ENCODE measurements around the gene ICE2.

ICE2 gene

GRCh38 chr15:60420203-60420716 is 58.7 kb downstream of the ICE2 start:
- H3K9ac ChIP-seq (ENCODE audit: low read length), result no peak overlapping the region
- H3K9me3 ChIP-seq (replicated peaks; ENCODE audit: insufficient read depth, low read length), result no peaks in the 10 kb centered on the region
- no peak for DNase-seq
- no peak overlapping the region for H3K4me2 ChIP-seq (ENCODE audit: low read depth, low read length)
- no peak overlapping the region for H3K4me3 ChIP-seq (ENCODE audit: low read length)
- H3K27me3 ChIP-seq (replicated peaks; ENCODE audit: insufficient read depth, low read length), result no peaks in the 10 kb centered on the region
- peaks cover 23% of the 10 kb centered on the region for H3K4me1 ChIP-seq (ENCODE audit: low read length)
- H3K9me2 ChIP-seq (replicated peaks; ENCODE audit: insufficient read depth, low read length), result no peaks in the 10 kb centered on the region
- no peak overlapping the region for H3K27ac ChIP-seq (ENCODE audit: low read length)
- H2AFZ ChIP-seq (ENCODE audit: low read length), result no peak overlapping the region
- no peaks in the 10 kb centered on the region for H3K79me2 ChIP-seq (ENCODE audit: low read length)
- H4K20me1 ChIP-seq (ENCODE audit: insufficient read depth, low read length), result no peaks in the 10 kb centered on the region
- no peaks in the 10 kb centered on the region for H3K36me3 ChIP-seq (replicated peaks; ENCODE audit: insufficient read depth, low read length)
- TF ChIP-seq EZH2phosphoT487 (IDR thresholded peaks at IDR 0.05; ENCODE audit: low read length), result no peak
- TF ChIP-seq, protein P1, sequence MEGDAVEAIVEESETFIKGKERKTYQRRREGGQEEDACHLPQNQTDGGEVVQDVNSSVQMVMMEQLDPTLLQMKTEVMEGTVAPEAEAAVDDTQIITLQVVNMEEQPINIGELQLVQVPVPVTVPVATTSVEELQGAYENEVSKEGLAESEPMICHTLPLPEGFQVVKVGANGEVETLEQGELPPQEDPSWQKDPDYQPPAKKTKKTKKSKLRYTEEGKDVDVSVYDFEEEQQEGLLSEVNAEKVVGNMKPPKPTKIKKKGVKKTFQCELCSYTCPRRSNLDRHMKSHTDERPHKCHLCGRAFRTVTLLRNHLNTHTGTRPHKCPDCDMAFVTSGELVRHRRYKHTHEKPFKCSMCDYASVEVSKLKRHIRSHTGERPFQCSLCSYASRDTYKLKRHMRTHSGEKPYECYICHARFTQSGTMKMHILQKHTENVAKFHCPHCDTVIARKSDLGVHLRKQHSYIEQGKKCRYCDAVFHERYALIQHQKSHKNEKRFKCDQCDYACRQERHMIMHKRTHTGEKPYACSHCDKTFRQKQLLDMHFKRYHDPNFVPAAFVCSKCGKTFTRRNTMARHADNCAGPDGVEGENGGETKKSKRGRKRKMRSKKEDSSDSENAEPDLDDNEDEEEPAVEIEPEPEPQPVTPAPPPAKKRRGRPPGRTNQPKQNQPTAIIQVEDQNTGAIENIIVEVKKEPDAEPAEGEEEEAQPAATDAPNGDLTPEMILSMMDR (IDR thresholded peaks at IDR 0.05; ENCODE audit: low read length), result no peak
- TF ChIP-seq EZH2 (optimal IDR thresholded peaks at IDR 0.05; ENCODE audit: low read depth, low read length), result no peak
- peaks cover 5% of the 10 kb centered on the region; the same call in 1 of the 2 replicates for H3F3A ChIP-seq (ENCODE audit: insufficient read depth, low read length)

DNA sequence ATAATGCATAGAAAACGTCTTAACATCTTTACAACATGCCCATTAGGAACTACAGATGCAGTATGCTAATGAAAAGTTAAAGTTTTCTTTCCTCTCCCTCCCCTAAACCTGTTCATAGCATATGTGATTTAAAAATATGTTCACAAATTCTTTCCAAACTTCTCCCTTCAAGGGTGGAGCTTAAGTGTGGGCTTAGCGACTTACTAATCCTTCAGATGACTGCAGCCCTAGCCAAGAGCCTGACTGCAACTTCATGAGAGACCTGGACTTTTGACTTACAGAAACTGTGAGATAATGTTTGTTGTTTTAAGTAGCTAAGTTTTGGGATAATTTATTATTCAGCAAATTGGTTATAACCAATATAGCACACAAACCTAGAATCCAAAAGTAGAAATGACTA is 59.2 kb downstream of the ICE2 start:
- Histone ChIP-seq H3K4me3 (ENCODE audit: low read length) (no peak overlapping the region), H3K4me1 (ENCODE audit: low read length) (peaks cover 19% of the 10 kb centered on the region), H3K4me2 (ENCODE audit: low read depth, low read length) (no peak overlapping the region)

GRCh38 chr15:60418096-60418495 is 60.8 kb downstream of the ICE2 start:
- Histone ChIP-seq H3K79me2 (ENCODE audit: low read length) (no peaks in the 10 kb centered on the region), H2AFZ (ENCODE audit: low read length) (no peak overlapping the region)

More for the DNA sequence above, 59.2 kb downstream of the ICE2 start:
- no peaks in the 10 kb centered on the region for H3K36me3 ChIP-seq (replicated peaks; ENCODE audit: insufficient read depth, low read length)
- no peak for DNase-seq
- no peaks in the 10 kb centered on the region for H3K79me2 ChIP-seq (ENCODE audit: low read length)
- H4K20me1 ChIP-seq (ENCODE audit: insufficient read depth, low read length), result no peaks in the 10 kb centered on the region
- peaks cover 5% of the 10 kb centered on the region; the same call in 1 of the 2 replicates for H3F3A ChIP-seq (ENCODE audit: insufficient read depth, low read length)
- no peak overlapping the region for H2AFZ ChIP-seq (ENCODE audit: low read length)
- H3K9ac ChIP-seq (ENCODE audit: low read length), result no peak overlapping the region
- H3K27ac ChIP-seq (ENCODE audit: low read length), result no peak overlapping the region
- no peaks in the 10 kb centered on the region for H3K9me2 ChIP-seq (replicated peaks; ENCODE audit: insufficient read depth, low read length)
- H3K27me3 ChIP-seq (replicated peaks; ENCODE audit: insufficient read depth, low read length), result no peaks in the 10 kb centered on the region
- TF ChIP-seq EZH2phosphoT487 (IDR thresholded peaks at IDR 0.05; ENCODE audit: low read length), result no peak
- TF ChIP-seq, protein P1 (IDR thresholded peaks at IDR 0.05; ENCODE audit: low read length), result no peak
- TF ChIP-seq EZH2 (optimal IDR thresholded peaks at IDR 0.05; ENCODE audit: low read depth, low read length), result no peak
- H3K9me3 ChIP-seq (replicated peaks; ENCODE audit: insufficient read depth, low read length), result no peaks in the 10 kb centered on the region

More at GRCh38 chr15:60418096-60418495, 60.8 kb downstream of the ICE2 start:
- Histone ChIP-seq H4K20me1 (ENCODE audit: insufficient read depth, low read length) (no peaks in the 10 kb centered on the region), H3K4me1 (ENCODE audit: low read length) (peaks cover 5% of the 10 kb centered on the region), H3K27me3 (replicated peaks; ENCODE audit: insufficient read depth, low read length) (no peaks in the 10 kb centered on the region), H3K36me3 (replicated peaks; ENCODE audit: insufficient read depth, low read length) (no peaks in the 10 kb centered on the region), H3K4me2 (ENCODE audit: low read depth, low read length) (no peak overlapping the region), H3K9me3 (replicated peaks; ENCODE audit: insufficient read depth, low read length) (no peaks in the 10 kb centered on the region), H3K9me2 (replicated peaks; ENCODE audit: insufficient read depth, low read length) (no peaks in the 10 kb centered on the region), H3K9ac (ENCODE audit: low read length) (no peak overlapping the region), H3K4me3 (ENCODE audit: low read length) (no peak overlapping the region), H3K27ac (ENCODE audit: low read length) (no peak overlapping the region), H3F3A (ENCODE audit: insufficient read depth, low read length) (no peaks in the 10 kb centered on the region)
- DNase-seq, result no peak
- TF ChIP-seq, protein P1 (IDR thresholded peaks at IDR 0.05; ENCODE audit: low read length), result no peak
- no peak for TF ChIP-seq EZH2phosphoT487 (IDR thresholded peaks at IDR 0.05; ENCODE audit: low read length)
- no peak for TF ChIP-seq EZH2 (optimal IDR thresholded peaks at IDR 0.05; ENCODE audit: low read depth, low read length)
